Measurements from ENCODE around the gene TUBB6. TPM values are rescaled to one million over a fixed set of nuclear protein-coding genes. Genes with fewer than 3 reads are reported as not detected.

The TUBB6 gene
- total RNA-seq, 1 experiment from 2014 or later, result 197 TPM

GRCh38 chr18:12314591-12315305, 6.7 kb downstream of the TUBB6 start:
- ChIA-PET POLR2A (ENCODE audit: low non-redundant PET) (interaction anchor here (1.0 kb wide), 1 partner anchor 62 kb away, joined by 3 read pairs; the partner anchor contains the start of gene AFG3L2), CTCF (no interaction called here)
- H3K36me3 ChIP-seq (ENCODE audit: insufficient read depth, low read length, poor library complexity, severe bottlenecking), result peaks cover 75% of the 10 kb centered on the region

DNA sequence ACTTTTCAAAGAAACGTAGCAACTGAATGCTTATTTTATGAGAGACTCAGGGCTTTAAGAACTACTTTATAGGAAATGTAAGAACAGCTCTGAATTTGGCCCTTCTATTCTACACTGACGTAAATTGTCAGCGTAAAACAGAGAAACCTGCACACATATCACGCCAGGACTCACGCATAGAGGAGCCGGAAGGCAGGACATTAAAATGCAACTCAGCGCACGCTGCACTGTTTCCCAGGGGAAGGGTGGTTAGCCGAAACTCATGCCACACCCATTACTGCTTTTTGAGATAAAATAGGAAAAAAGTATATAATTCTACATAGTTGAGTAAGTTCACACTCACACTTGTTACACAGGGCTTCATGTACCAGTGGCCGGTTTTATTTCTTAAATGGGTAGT, 7.4 kb downstream of the TUBB6 start:
- no TSS peak for BruUV-seq (replicated peaks)
- intact Hi-C loops (cut with micrococcal nuclease; ENCODE audit: unreplicated experiment), result no loop called here
- no peak for TF ChIP-seq EZH2 (IDR thresholded peaks at IDR 0.05; ENCODE audit: borderline replicate concordance, low read depth, low read length, poor library complexity, severe bottlenecking)
- TF ChIP-seq, protein P1, sequence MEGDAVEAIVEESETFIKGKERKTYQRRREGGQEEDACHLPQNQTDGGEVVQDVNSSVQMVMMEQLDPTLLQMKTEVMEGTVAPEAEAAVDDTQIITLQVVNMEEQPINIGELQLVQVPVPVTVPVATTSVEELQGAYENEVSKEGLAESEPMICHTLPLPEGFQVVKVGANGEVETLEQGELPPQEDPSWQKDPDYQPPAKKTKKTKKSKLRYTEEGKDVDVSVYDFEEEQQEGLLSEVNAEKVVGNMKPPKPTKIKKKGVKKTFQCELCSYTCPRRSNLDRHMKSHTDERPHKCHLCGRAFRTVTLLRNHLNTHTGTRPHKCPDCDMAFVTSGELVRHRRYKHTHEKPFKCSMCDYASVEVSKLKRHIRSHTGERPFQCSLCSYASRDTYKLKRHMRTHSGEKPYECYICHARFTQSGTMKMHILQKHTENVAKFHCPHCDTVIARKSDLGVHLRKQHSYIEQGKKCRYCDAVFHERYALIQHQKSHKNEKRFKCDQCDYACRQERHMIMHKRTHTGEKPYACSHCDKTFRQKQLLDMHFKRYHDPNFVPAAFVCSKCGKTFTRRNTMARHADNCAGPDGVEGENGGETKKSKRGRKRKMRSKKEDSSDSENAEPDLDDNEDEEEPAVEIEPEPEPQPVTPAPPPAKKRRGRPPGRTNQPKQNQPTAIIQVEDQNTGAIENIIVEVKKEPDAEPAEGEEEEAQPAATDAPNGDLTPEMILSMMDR (conservative IDR thresholded peaks at IDR 0.05; ENCODE audit: low read depth, low read length), result no peak
- H3K4me3 ChIP-seq (ENCODE audit: low read depth, low read length, poor library complexity, severe bottlenecking), result no peak overlapping the region
- ChIA-PET CTCF (interaction anchor here (0.6 kb wide), 1 partner anchor 44 kb away, joined by 3 read pairs; no protein-coding TSS in a partner anchor), POLR2A (ENCODE audit: low non-redundant PET) (interaction anchor here (1.2 kb wide), 1 partner anchor 292 kb away, joined by 7 read pairs; no protein-coding TSS in a partner anchor)
- no peaks in the 10 kb centered on the region for H3K27me3 ChIP-seq (replicated peaks; ENCODE audit: insufficient read depth, low read depth, low read length, poor library complexity)
- peaks cover 73% of the 10 kb centered on the region for H3K36me3 ChIP-seq (ENCODE audit: insufficient read depth, low read length, poor library complexity, severe bottlenecking)
- H3K9me3 ChIP-seq (ENCODE audit: low read depth, low read length, poor library complexity, severe bottlenecking), result peaks cover 17% of the 10 kb centered on the region
- peak overlapping the region; percentile 49 for H3K27ac ChIP-seq (ENCODE audit: low read depth, low read length, poor library complexity, severe bottlenecking)
- peaks cover 36% of the 10 kb centered on the region for H3K4me1 ChIP-seq (ENCODE audit: insufficient read depth, low read length, poor library complexity, severe bottlenecking)
- no peak for DNase-seq (ENCODE audit: low spot score)

More at GRCh38 chr18:12314591-12315305, 6.7 kb downstream of the TUBB6 start:
- H3K9me3 ChIP-seq (ENCODE audit: low read depth, low read length, poor library complexity, severe bottlenecking), result peaks cover 17% of the 10 kb centered on the region
- DNase-seq (ENCODE audit: low spot score), result no peak
- BruUV-seq (replicated peaks), result no TSS peak
- no peak overlapping the region for H3K4me3 ChIP-seq (ENCODE audit: low read depth, low read length, poor library complexity, severe bottlenecking)
- H3K27ac ChIP-seq (ENCODE audit: low read depth, low read length, poor library complexity, severe bottlenecking), result peak overlapping the region; percentile 54
- peaks cover 36% of the 10 kb centered on the region for H3K4me1 ChIP-seq (ENCODE audit: insufficient read depth, low read length, poor library complexity, severe bottlenecking)
- TF ChIP-seq, protein P1 (conservative IDR thresholded peaks at IDR 0.05; ENCODE audit: low read depth, low read length), result no peak
- no peak for TF ChIP-seq EZH2 (IDR thresholded peaks at IDR 0.05; ENCODE audit: borderline replicate concordance, low read depth, low read length, poor library complexity, severe bottlenecking)
- H3K27me3 ChIP-seq (replicated peaks; ENCODE audit: insufficient read depth, low read depth, low read length, poor library complexity), result no peaks in the 10 kb centered on the region
- intact Hi-C loops (cut with micrococcal nuclease; ENCODE audit: unreplicated experiment), result no loop called here

DNA sequence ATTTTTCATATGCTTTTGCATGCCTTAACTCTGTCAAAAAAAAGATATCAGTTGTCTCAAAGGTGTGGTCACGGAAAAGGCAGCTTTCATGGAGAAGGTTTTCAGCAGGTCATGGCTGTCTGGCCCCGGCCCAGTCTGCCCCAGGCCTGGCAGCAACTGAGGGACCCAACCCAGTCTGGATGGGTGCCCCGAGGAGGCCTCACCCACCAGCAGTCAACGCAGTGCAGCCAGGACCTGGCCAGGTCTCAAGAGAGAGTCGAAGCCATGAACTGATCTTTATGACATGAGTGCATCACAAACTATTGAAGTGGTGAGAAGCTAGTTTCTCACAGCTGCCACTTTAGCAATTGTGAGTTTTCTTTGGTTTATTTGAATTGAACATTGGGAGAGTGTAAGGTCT, 7.9 kb downstream of the TUBB6 start:
- CTCF ChIA-PET, result interaction anchor here (0.6 kb wide), 3 partner anchors 12 to 61 kb away, joined by 3 read pairs; partner anchors contain the start of gene AFG3L2
- POLR2A ChIA-PET (ENCODE audit: low non-redundant PET), result interaction anchor here (1.2 kb wide), 1 partner anchor 292 kb away, joined by 7 read pairs; no protein-coding TSS in a partner anchor
- no peak for DNase-seq (ENCODE audit: low spot score)
- intact Hi-C loops (cut with micrococcal nuclease; ENCODE audit: unreplicated experiment), result no loop called here
- BruUV-seq (replicated peaks), result no TSS peak
- H3K4me3 ChIP-seq (ENCODE audit: low read depth, low read length, poor library complexity, severe bottlenecking), result no peak overlapping the region
- H3K27ac ChIP-seq (ENCODE audit: low read depth, low read length, poor library complexity, severe bottlenecking), result peak overlapping the region; percentile 49
- H3K9me3 ChIP-seq (ENCODE audit: low read depth, low read length, poor library complexity, severe bottlenecking), result peaks cover 16% of the 10 kb centered on the region
- no peak for TF ChIP-seq EZH2 (IDR thresholded peaks at IDR 0.05; ENCODE audit: borderline replicate concordance, low read depth, low read length, poor library complexity, severe bottlenecking)
- TF ChIP-seq, protein P1 (conservative IDR thresholded peaks at IDR 0.05; ENCODE audit: low read depth, low read length), result no peak
- H3K36me3 ChIP-seq (ENCODE audit: insufficient read depth, low read length, poor library complexity, severe bottlenecking), result peaks cover 73% of the 10 kb centered on the region
- H3K4me1 ChIP-seq (ENCODE audit: insufficient read depth, low read length, poor library complexity, severe bottlenecking), result peaks cover 36% of the 10 kb centered on the region
- no peaks in the 10 kb centered on the region for H3K27me3 ChIP-seq (replicated peaks; ENCODE audit: insufficient read depth, low read depth, low read length, poor library complexity)

Data from A673 (cell line).